Stomach smooth muscle (tissue), 2 donors: Measurements from ENCODE around the gene MPZL3.

Experiments used
- H3K27ac ChIP-seq: one replicate; pipeline ENCODE4 v1.7.0; 2013; ENCODE audit warnings: mild to moderate bottlenecking, low read length, inconsistent platforms
- H3K27me3 ChIP-seq, 2 donors: one replicate each; pipeline ENCODE4 v1.7.0; 2013; ENCODE audit warnings: low read length in 2 of 2; ENCODE audit not compliant: insufficient read depth in 2 of 2, control insufficient read depth in 1 of 2
- H3K36me3 ChIP-seq, 2 donors: one replicate each; pipeline ENCODE4 v1.7.0; 2013; ENCODE audit warnings: low read length in 2 of 2; ENCODE audit not compliant: control insufficient read depth in 2 of 2, insufficient read depth in 2 of 2
- H3K4me1 ChIP-seq: one replicate; pipeline ENCODE4 v1.7.0; 2013; ENCODE audit warnings: low read length; ENCODE audit not compliant: control insufficient read depth, insufficient read depth
- H3K4me3 ChIP-seq, 2 donors: one replicate each; pipeline ENCODE4 v1.7.0; 2013; ENCODE audit warnings: low read length in 2 of 2
- H3K9ac ChIP-seq, 2 donors: one replicate each; pipeline ENCODE4 v1.7.0; 2013; ENCODE audit warnings: low read length in 2 of 2, mild to moderate bottlenecking in 1 of 2
- H3K9me3 ChIP-seq, 2 donors: one replicate each; pipeline ENCODE4 v1.7.0; 2013; ENCODE audit warnings: low read length in 2 of 2; ENCODE audit not compliant: control insufficient read depth in 2 of 2
- donor health status: healthy.
- donor health status: Pancreatic carcinoma.

Gene MPZL3, protein sequence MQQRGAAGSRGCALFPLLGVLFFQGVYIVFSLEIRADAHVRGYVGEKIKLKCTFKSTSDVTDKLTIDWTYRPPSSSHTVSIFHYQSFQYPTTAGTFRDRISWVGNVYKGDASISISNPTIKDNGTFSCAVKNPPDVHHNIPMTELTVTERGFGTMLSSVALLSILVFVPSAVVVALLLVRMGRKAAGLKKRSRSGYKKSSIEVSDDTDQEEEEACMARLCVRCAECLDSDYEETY

DNA sequence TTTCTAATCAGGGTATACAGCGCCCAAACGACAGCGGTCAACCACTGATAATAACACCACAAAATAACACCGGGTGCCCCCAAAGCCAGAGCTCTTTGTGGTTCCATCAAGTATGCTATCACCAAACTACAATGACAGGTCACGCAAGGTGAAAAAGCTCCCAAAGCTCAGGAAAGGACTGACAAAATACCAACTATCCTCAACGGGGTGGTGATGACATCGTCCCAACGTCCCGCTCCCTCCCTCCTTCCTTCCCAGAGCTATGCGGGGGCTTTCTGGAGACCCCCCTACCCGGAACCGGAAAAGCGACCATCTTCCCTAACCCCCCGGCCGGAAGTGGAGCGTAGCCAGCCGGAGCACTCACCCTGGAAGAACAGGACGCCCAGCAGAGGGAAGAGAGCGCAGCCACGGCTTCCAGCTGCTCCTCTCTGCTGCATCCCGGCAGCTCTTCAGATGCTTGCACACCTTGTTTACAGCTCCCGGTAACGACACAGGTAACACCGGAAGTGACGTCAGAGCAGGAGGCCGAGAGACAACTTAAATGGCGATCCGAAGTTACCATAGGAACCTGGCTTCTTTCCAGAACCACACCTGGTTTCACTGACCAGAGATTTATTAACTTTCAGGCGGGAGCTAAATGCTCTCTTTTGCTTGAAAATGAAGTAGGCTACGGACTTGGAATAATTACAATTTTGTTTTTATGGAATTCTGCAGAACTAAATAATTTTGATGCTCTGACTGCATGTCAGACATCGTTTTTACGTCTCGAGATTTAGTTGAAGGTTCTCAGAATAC is at the start of gene MPZL3:
MPZL3 (minus strand) TSS at position 508 of the 795 bp plus-strand sequence; CDS start at position 437, 71 bp downstream.
- H3K27me3 ChIP-seq: peaks cover 0 to 10% of the 10 kb centered on the region in 2 donors
- H3K9me3 ChIP-seq: no peaks in the 10 kb centered on the region
- H3K4me1 ChIP-seq: no peaks in the 10 kb centered on the region
- peak within 1 kb of the TSS; percentile 87 to 99 for H3K4me3 ChIP-seq
- H3K9ac ChIP-seq: peak within 1 kb of the TSS; percentile 46 to 66
- H3K36me3 ChIP-seq: no peaks in the 10 kb centered on the region
- no peak within 1 kb of the TSS for H3K27ac ChIP-seq

DNA sequence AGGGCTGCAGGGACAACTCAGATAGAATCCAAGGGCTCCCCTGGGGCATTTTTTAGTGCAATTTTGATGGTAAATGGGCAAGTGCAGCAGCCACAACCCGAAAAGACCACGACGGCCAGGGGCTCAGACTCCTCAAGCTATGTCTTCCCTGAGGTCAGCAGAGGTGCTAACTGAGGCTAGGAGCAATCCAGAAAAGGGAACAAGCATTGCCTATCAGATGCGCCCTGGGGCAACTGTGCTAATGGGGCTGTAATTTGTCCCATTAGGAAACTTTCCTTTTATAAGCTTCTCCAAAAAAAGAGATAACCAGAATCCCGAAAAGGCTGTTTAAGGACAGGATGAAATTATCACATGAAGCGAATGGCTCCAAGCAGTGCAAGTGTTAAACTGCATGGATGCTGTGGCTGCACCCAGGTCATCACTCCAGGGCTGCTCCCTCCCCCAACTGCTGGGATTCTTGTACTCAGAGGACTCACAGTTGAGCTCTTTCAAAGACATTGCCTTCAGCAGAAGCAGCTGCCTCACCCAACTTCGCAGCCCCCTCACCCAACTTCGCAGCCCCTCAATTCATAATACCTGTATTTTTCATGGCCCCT is 49.5 kb upstream of the MPZL3 start:
- H3K9ac ChIP-seq: no peak overlapping the region
- no peaks in the 10 kb centered on the region for H3K36me3 ChIP-seq
- no peak overlapping the region for H3K4me3 ChIP-seq
- no peak overlapping the region for H3K27ac ChIP-seq
- no peaks in the 10 kb centered on the region for H3K4me1 ChIP-seq
- H3K9me3 ChIP-seq: no peaks in the 10 kb centered on the region
- peaks cover 3 to 4% of the 10 kb centered on the region in 2 donors for H3K27me3 ChIP-seq

DNA sequence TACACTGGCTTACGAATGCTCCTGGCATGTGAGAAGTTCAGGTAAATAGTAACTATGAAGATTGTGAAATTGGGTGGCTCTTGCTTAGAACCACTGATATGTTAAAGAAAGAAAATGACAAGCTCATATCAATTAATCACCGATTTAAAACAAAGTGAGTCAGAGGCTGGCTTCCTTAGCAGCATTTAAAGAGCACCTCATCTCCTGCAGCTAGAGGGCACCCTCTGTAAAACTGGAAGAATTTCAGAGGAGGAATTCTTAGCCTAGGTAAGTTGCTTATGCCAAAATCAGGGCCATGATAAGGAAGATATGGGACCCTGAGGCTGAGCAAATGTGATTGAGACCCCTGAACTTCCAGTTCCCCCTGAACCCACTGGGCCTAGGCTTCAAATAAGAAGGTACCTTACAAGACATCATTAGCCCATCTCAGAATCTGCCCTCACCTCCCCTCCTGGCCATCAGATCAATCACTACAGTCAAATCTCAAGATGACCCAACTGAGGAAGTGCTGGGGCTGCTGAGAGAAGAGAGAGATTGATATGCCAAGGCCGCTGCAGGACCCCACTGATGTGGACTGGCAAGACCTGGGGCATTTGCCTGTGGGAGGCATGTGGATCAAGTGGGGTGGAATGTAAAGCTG is 43.8 kb upstream of the MPZL3 start:
- H3K4me3 ChIP-seq: no peak overlapping the region
- H3K27me3 ChIP-seq: no peaks in the 10 kb centered on the region
- H3K9me3 ChIP-seq: no peaks in the 10 kb centered on the region
- no peaks in the 10 kb centered on the region for H3K36me3 ChIP-seq
- H3K27ac ChIP-seq: no peak overlapping the region
- no peak overlapping the region for H3K9ac ChIP-seq
- no peaks in the 10 kb centered on the region for H3K4me1 ChIP-seq

DNA sequence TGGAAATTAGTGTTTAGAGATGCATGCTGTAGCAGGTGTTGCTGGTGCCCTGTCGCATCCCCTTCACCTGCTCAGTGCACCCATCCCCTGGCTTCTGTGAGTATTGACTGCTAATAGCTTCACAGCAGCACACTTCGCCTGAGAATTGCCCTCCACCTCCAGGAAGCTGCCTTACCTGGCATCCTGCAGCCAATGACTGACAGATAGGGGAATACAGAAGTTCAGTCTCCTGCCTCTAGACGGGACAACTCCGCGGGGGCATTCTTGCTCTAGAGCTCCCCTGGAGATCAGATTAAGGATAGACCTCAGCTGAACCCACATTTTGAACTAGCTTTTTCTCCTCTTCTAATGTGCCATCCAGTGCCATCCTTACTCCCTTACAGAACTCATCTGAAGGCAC is 43.0 kb upstream of the MPZL3 start:
- Histone ChIP-seq H3K9me3 (no peaks in the 10 kb centered on the region), H3K9ac (no peak overlapping the region), H3K27me3 (no peaks in the 10 kb centered on the region), H3K4me3 (no peak overlapping the region), H3K36me3 (no peaks in the 10 kb centered on the region), H3K27ac (no peak overlapping the region), H3K4me1 (no peaks in the 10 kb centered on the region)

DNA sequence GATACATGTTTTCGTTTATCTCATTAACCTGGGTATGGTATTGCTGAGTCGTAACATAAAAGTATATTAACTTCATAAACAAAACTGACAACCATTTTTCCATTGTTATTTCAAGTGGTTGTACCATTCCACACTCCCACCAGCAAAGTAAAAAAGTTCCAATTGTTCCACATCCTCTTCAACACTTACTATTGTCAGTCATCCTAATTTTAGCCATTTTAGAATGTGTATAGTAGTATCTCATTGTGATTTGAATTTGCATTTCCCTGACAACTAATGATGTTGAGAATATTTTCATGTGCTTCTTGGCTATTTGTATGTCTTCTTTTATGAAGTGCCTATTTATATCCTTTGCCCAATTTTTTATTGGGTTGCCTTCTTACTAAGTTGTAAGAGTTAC is 41.9 kb upstream of the MPZL3 start:
- Histone ChIP-seq H3K9ac (no peak overlapping the region), H3K36me3 (no peaks in the 10 kb centered on the region), H3K4me3 (no peak overlapping the region), H3K4me1 (no peaks in the 10 kb centered on the region), H3K27ac (no peak overlapping the region), H3K27me3 (no peaks in the 10 kb centered on the region), H3K9me3 (no peaks in the 10 kb centered on the region)

DNA sequence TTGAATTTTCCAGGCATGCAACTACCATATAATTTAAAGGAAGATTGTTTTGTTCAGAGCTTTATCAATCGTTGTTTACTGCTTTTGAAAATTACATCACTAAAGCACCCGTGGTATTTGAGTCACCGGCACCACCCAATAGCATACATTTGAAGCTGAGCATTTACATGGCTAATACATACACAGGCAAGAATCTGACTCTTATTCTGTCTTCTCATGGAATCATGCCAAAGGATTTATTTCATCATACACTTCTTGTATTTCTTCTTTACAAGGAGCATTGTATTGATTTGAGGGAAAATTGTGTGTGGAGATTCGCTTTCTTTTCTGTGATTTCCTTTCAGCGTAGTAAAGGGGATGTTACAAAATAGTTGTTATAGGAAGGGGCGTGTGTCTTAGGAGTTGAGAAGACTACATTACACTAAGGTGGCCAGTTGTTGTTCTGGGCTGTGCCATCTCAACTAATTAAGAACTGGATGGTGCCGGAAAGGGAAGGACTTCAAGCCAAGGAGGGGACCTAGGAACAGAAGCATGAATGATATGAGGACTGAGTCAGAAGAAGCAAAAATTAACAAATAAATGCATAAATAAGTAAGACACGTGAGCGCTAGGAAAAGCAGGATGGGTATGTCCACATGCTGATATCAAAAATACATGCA is 39.4 kb upstream of the MPZL3 start:
- no peak overlapping the region for H3K9ac ChIP-seq
- no peak overlapping the region for H3K4me3 ChIP-seq
- H3K27me3 ChIP-seq: no peaks in the 10 kb centered on the region
- no peaks in the 10 kb centered on the region for H3K4me1 ChIP-seq
- H3K36me3 ChIP-seq: no peaks in the 10 kb centered on the region
- no peak overlapping the region for H3K27ac ChIP-seq
- H3K9me3 ChIP-seq: no peaks in the 10 kb centered on the region

DNA sequence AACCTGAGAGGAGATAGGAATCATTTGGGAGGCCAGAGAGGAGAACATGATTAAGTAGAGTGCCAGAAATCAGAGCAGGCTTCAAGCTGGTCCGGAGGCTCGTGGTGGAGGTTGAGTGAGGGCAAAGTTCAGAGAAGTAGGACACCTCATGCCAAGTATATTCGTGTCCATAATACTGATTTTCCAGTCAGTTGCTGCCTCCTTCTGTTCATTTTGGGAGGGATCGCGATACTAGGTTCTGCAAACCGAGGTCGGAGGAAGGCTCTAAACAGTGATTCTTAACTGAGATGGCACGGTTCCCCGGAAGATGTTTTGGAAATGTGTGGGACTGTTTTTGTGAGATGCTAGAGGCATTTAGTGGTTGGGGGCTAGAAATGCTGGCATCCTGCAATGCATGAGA is 38.8 kb upstream of the MPZL3 start:
- no peaks in the 10 kb centered on the region for H3K4me1 ChIP-seq
- H3K9ac ChIP-seq: no peak overlapping the region
- H3K36me3 ChIP-seq: no peaks in the 10 kb centered on the region
- no peaks in the 10 kb centered on the region for H3K9me3 ChIP-seq
- no peak overlapping the region for H3K4me3 ChIP-seq
- no peaks in the 10 kb centered on the region for H3K27me3 ChIP-seq
- H3K27ac ChIP-seq: no peak overlapping the region

DNA sequence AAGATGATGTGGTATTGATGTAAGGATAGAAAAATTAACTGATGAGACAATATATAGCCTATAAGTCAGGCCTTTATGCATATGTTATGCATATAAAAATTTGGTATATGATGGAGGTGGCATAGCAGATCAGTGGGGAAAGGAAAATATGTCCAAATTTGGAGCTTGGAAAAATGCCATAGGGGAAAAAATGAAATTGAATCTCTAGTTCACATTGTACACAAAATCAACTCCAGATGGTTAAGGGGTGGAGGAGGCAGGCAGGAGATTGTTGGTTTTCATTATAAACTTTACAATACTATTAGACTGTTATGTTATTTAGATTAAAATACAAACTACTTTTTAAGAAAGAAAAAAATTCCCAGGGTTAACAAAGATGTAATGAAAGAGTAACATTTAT is 37.2 kb upstream of the MPZL3 start:
- H3K4me1 ChIP-seq: no peaks in the 10 kb centered on the region
- H3K9ac ChIP-seq: no peak overlapping the region
- H3K9me3 ChIP-seq: no peaks in the 10 kb centered on the region
- H3K4me3 ChIP-seq: no peak overlapping the region
- no peaks in the 10 kb centered on the region for H3K36me3 ChIP-seq
- H3K27me3 ChIP-seq: no peaks in the 10 kb centered on the region
- H3K27ac ChIP-seq: no peak overlapping the region

DNA sequence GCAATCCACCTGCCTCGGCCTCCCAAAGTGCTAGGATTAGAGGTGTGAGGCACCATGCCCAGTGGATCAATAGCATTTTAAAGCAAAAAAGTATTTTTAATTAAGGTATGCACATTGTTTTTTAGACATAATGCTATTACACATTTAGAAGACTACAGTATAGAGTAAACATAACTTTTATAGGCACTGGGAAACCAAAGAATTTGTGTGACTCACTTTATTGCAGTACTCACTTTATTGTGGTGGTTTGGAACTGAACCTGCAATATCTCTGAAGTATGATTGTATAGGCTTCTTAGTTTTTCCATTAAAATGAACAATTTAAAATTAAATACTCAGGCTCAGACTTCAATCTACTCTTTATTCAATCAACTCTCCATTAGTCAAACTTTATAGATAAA is 34.8 kb upstream of the MPZL3 start:
- Histone ChIP-seq H3K9ac (no peak overlapping the region), H3K27me3 (no peaks in the 10 kb centered on the region), H3K4me3 (no peak overlapping the region), H3K27ac (no peak overlapping the region), H3K36me3 (no peaks in the 10 kb centered on the region), H3K9me3 (no peaks in the 10 kb centered on the region), H3K4me1 (no peaks in the 10 kb centered on the region)

DNA sequence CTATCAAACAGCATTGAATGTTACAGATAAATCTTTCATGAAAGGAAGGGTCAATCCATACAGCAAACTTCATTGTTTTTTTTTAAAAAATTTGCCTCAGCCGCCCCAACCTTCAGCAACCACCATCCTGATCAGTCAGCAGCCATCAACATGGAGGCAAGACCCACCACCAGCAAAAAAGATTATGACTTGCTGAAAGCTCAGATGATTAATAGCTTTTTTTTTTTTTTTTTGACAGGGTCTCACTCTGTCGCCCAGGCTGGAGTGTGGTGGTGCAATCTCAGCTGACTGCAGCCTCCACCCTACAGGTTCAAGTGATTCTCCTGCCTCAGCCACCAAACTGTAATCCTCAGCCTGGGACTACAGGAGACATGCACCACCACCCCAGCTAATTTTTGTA is 34.4 kb upstream of the MPZL3 start:
- no peak overlapping the region for H3K9ac ChIP-seq
- H3K27ac ChIP-seq: no peak overlapping the region
- H3K9me3 ChIP-seq: no peaks in the 10 kb centered on the region
- no peaks in the 10 kb centered on the region for H3K4me1 ChIP-seq
- H3K27me3 ChIP-seq: no peaks in the 10 kb centered on the region
- no peaks in the 10 kb centered on the region for H3K36me3 ChIP-seq
- H3K4me3 ChIP-seq: no peak overlapping the region
